SU-DHL-6 (cell line): ENCODE data around the gene CDHR4.

Experiments
- H2AFZ ChIP-seq: fragments of 200-600 bp; sonication (generic); 2 replicates; pipeline ENCODE4 v1.6.1; 2014; ENCODE audit warnings: low read depth, mild to moderate bottlenecking, moderate library complexity, mixed read lengths, antibody characterized with exemption, low read length; ENCODE audit not compliant: severe bottlenecking
- H3F3A ChIP-seq: fragments of 200-600 bp; shearing (Covaris generic); 2 replicates; pipeline ENCODE4 v1.6.0; 2016; ENCODE audit warnings: antibody characterized with exemption, mild to moderate bottlenecking; ENCODE audit not compliant: insufficient read depth
- H3K27ac ChIP-seq: fragments of 200-600 bp; sonication (generic); 2 replicates; pipeline ENCODE4 v1.5.1; 2016; ENCODE audit warnings: low read depth, mild to moderate bottlenecking, low read length, moderate library complexity, mixed read lengths
- H3K27me3 ChIP-seq: fragments of 200-600 bp; sonication (generic), shearing (Covaris generic); 2 replicates; pipeline ENCODE4 v1.6.0; 2014; ENCODE audit warnings: mild to moderate bottlenecking, low read length
- H3K36me3 ChIP-seq: fragments of 200-600 bp; sonication (generic); 2 replicates; pipeline ENCODE4 v1.6.1; 2014; ENCODE audit warnings: mild to moderate bottlenecking, low read length, mixed read lengths
- H3K4me2 ChIP-seq: fragments of 300-600, 200-600 bp; shearing (Covaris generic), sonication (generic); 2 replicates; pipeline ENCODE4 v1.6.0; 2014; ENCODE audit warnings: low read length, low read depth, mild to moderate bottlenecking; ENCODE audit not compliant: poor library complexity, severe bottlenecking
- H3K4me3 ChIP-seq: fragments of 200-600 bp; sonication (generic); 2 replicates; pipeline ENCODE4 v1.5.1; 2014; ENCODE audit warnings: antibody characterized with exemption, low read length, mild to moderate bottlenecking, mixed read lengths; ENCODE audit not compliant: insufficient read depth, poor library complexity, severe bottlenecking
- H3K79me2 ChIP-seq: fragments of 200-600 bp; sonication (generic); 2 replicates; pipeline ENCODE4 v1.6.1; 2014; ENCODE audit warnings: mild to moderate bottlenecking, low read length, moderate library complexity; ENCODE audit not compliant: insufficient read depth
- H3K9ac ChIP-seq: fragments of 200-600 bp; sonication (generic); 2 replicates; pipeline ENCODE4 v1.7.0; 2014; ENCODE audit warnings: mild to moderate bottlenecking, low read length
- H3K9me2 ChIP-seq: fragments of 200-600 bp; sonication (generic); replicated peaks from 2 replicates; pipeline ENCODE4 v1.6.1; 2014; ENCODE audit warnings: low read length; ENCODE audit not compliant: insufficient read depth
- H3K9me3 ChIP-seq: fragments of 200-600 bp; sonication (generic); 2 replicates; pipeline ENCODE4 v1.6.1; 2014; ENCODE audit warnings: low read length, mixed read lengths; ENCODE audit not compliant: insufficient read depth
- H4K20me1 ChIP-seq: fragments of 200-600 bp; sonication (generic); 2 replicates; pipeline ENCODE4 v1.6.1; 2014; ENCODE audit warnings: low read depth, mild to moderate bottlenecking, antibody characterized with exemption, low read length, moderate library complexity, mixed read lengths
- EZH2phosphoT487 ChIP-seq: fragments of 200-600 bp; sonication (generic), shearing (Covaris generic); conservative IDR thresholded peaks from 2 replicates; pipeline ENCODE4 v1.6.1; 2018; ENCODE audit warnings: mild to moderate bottlenecking, antibody characterized with exemption, low read length, moderate library complexity, mixed read lengths
- TF ChIP-seq, protein P1 (sequence below): fragments of 200-600 bp; sonication (generic); IDR thresholded peaks from one replicate; pipeline ENCODE4 v1.5.1; 2017; ENCODE audit warnings: antibody characterized with exemption, mild to moderate bottlenecking, low read length, moderate library complexity; ENCODE audit not compliant: insufficient read depth, poor library complexity, severe bottlenecking

The CDHR4 gene

GRCh38 chr3:49788056-49788455 lies 11.6 kb downstream of the CDHR4 start:
- Histone ChIP-seq H3K27ac (no peak overlapping the region), H3K4me3 (no peak overlapping the region), H3K36me3 (no peaks in the 10 kb centered on the region), H2AFZ (no peak overlapping the region), H4K20me1 (no peaks in the 10 kb centered on the region), H3F3A (no peaks in the 10 kb centered on the region), H3K79me2 (peaks cover 18% of the 10 kb centered on the region), H3K9ac (no peak overlapping the region), H3K9me2 (no peaks in the 10 kb centered on the region), H3K27me3 (no peaks in the 10 kb centered on the region), H3K9me3 (no peaks in the 10 kb centered on the region), H3K4me2 (no peak overlapping the region)
- TF ChIP-seq EZH2phosphoT487: no peak
- TF ChIP-seq, protein P1, sequence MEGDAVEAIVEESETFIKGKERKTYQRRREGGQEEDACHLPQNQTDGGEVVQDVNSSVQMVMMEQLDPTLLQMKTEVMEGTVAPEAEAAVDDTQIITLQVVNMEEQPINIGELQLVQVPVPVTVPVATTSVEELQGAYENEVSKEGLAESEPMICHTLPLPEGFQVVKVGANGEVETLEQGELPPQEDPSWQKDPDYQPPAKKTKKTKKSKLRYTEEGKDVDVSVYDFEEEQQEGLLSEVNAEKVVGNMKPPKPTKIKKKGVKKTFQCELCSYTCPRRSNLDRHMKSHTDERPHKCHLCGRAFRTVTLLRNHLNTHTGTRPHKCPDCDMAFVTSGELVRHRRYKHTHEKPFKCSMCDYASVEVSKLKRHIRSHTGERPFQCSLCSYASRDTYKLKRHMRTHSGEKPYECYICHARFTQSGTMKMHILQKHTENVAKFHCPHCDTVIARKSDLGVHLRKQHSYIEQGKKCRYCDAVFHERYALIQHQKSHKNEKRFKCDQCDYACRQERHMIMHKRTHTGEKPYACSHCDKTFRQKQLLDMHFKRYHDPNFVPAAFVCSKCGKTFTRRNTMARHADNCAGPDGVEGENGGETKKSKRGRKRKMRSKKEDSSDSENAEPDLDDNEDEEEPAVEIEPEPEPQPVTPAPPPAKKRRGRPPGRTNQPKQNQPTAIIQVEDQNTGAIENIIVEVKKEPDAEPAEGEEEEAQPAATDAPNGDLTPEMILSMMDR: no peak

GRCh38 chr3:49787536-49787935 lies 12.1 kb downstream of the CDHR4 start:
- H3K9me3 ChIP-seq: no peaks in the 10 kb centered on the region
- no peaks in the 10 kb centered on the region for H3K9me2 ChIP-seq
- H2AFZ ChIP-seq: no peak overlapping the region
- no peaks in the 10 kb centered on the region for H3K36me3 ChIP-seq
- no peaks in the 10 kb centered on the region for H3K27me3 ChIP-seq
- no peak overlapping the region for H3K27ac ChIP-seq
- no peak overlapping the region for H3K4me3 ChIP-seq
- H4K20me1 ChIP-seq: no peaks in the 10 kb centered on the region
- H3K9ac ChIP-seq: no peak overlapping the region
- TF ChIP-seq, protein P1: no peak
- no peak for TF ChIP-seq EZH2phosphoT487
- H3K4me2 ChIP-seq: no peak overlapping the region
- no peaks in the 10 kb centered on the region for H3F3A ChIP-seq
- H3K79me2 ChIP-seq: peaks cover 18% of the 10 kb centered on the region

GRCh38 chr3:49787182-49787464 lies 12.6 kb downstream of the CDHR4 start:
- Histone ChIP-seq H3K36me3 (no peaks in the 10 kb centered on the region), H3K79me2 (peaks cover 18% of the 10 kb centered on the region), H3K9ac (peak overlapping the region; percentile 75), H3K9me2 (no peaks in the 10 kb centered on the region), H3K4me2 (peak overlapping the region; percentile 83), H4K20me1 (no peaks in the 10 kb centered on the region), H2AFZ (peak overlapping the region; percentile 85), H3K9me3 (no peaks in the 10 kb centered on the region), H3K4me3 (peak overlapping the region; percentile 62), H3K27ac (no peak overlapping the region), H3K27me3 (no peaks in the 10 kb centered on the region), H3F3A (no peaks in the 10 kb centered on the region)
- TF ChIP-seq, protein P1: no peak
- TF ChIP-seq EZH2phosphoT487: no peak
